HG02571 (cell line): ENCODE results near the gene FTH1.

Experiments used
- ATAC-seq: cut with Tn5 transposase; IDR thresholded peaks from one replicate; pipeline ENCODE4 v1.9.1; 2021; ENCODE audit warnings: mild to moderate bottlenecking, moderate library complexity; ENCODE audit not compliant: unreplicated experiment

The FTH1 gene

GRCh38 chr11:61949169-61950034, 18.0 kb downstream of the FTH1 start:
- ATAC-seq: no peak

- no peak for ATAC-seq
Observed at GRCh38 chr11:61948505-61948904, 18.9 kb downstream of the FTH1 start.

DNA sequence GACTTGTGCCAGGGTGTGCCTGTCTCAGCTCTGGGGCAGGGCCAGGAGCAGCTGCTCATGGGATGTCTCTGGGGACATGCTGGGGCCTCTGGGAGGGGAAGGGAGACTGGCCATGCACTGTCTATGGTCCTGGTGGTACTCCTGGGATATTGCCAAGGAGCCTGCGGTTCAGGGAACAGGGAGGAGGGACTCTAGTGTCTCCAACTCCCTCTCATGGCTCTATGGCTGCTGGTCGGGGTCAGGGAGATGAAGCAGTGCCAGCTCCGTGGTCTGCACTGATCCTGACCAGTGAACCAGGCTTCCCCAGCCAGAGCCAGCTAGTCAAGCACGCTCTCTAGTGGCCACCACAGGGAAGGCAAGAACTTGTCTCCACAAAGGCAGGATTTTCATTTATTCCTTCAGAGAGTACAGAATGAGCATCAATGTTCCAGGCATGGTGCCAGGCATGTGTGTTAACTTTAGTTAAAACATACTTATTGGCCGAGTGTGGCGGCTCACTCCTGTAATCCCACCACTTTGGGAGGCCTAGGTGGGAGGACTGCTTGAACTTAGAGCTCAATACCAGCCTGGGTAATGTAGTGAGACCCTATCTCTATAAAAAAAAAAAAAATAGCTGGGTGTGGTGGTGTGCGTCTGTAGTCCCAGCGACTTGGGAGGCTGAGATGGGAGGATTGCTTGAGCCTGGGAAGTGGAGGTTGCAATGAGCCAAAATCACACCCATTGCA, 19.8 kb downstream of the FTH1 start:
- ATAC-seq: no peak

- ATAC-seq: no peak
Observed at GRCh38 chr11:61946894-61947293, 20.5 kb downstream of the FTH1 start.

GRCh38 chr11:61945191-61945590, 22.2 kb downstream of the FTH1 start:
- ATAC-seq: no peak

DNA sequence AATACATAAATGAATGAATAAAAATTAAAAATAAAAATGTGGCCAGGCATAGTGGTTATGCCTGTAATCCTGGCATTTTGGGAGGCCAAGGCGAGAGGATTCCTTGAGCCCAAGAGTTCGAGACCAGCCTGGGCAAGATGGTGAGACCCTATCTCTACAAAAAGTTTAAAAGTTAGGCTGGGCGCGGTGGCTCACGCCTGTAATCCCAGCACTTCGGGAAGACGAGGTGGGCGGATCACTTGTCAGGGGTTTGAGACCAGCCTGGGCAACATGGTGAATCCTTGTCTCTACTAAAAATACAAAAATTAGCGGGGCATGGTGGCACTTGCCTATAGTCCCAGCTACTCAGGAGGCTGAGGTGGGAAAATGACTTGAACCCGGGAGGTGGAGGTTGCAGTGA, 27.0 kb downstream of the FTH1 start:
- ATAC-seq: no peak

DNA sequence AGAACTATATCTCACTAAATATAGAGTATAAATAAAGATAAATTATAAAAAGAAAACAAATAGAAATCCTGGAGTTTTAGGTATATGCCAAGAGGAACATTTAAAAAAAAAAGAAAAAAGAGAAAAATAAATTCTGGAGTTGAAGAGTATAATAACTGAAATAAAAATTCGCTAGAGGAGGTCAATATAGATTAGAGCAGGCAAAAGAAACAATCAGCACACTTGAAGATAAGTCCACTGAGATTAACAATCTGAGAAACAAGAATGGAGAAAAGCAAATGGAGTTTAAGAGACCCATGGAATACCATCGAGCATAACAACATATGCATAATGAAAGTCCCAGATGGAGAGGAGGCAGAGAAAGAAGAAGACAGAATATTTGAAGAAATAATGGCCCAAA, 31.6 kb downstream of the FTH1 start:
- no peak for ATAC-seq

DNA sequence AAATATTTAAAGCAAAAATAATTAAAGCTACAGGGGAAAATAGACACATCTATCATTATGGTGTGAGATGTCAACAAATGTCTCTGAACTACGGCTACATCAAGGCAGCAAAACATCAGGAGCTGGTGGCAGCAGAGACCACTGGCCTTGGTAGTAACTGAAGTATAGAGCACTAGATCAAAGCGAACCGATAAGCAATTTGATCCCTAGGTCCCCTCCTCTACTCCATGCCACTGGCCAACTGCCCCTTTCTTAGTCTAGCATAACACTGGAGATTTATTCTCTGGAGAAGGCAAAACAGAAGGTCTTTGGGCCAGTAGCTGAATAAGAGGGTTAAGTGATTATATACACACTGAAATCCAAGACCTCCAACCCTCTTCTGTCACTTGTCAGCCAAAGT, 36.5 kb downstream of the FTH1 start:
- no peak for ATAC-seq

- ATAC-seq: no peak
Observed at GRCh38 chr11:61928606-61929005, 38.8 kb downstream of the FTH1 start.

DNA sequence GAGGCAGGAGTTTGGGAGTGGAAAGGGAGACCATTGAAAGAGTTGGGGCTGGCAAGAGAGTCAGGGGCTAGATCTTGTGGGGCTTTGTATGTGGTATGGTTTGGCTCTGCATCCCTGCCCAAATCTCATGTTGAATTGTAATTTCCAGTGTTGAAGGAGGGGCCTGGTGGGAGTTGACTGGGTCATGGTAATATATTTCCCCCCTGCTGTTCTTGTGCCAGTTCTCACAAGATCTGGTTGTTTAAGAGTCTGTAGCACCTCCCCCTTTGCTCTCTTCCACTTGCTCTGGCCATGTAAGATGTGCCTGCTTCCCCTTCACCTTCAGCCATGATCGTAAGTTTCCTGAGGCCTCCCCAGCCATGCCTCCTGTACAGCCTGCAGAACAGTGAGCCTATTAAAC, 39.9 kb downstream of the FTH1 start:
- no peak for ATAC-seq

DNA sequence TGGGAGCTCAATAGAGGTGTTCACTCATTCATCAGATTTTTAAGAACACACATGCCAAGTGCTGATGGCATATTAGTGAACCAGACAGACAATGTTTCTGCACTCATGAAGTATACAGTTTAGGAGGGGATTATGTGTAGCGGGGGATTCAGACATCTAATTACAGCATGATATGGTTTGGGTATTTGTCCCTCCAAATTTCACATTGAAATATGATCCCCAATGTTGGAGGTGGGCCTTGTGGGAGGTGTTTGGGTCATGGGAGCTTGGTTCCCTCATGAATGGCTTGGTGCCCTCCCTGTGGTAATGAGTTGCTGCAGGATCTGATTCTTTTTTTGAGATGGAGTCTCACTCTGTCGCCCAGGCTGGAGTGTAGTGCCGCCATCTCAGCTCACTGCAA, 41.2 kb downstream of the FTH1 start:
- no peak for ATAC-seq

DNA sequence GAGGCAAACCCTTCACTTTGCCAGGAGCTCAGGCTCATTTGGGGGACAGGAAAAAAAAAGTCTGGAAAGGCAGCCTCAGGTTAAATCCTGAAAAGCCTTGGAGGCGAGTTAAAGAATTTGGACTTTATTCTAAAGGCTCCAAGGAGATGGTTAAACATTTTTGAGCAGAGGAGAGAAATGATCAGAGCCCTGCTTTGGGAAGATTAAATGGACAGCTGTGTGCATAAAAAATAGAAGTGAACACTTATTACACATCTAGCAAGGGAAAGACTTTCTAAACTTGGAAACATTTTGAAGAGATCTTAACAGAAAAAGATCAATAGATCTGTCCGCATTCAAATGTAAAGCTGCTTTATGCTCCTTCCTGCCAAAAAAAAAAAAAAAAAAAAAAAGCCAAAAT, 41.7 kb downstream of the FTH1 start:
- ATAC-seq: no peak

- ATAC-seq: no peak
Observed at GRCh38 chr11:61924064-61924455, 43.4 kb downstream of the FTH1 start.

- no peak for ATAC-seq
Observed at GRCh38 chr11:61923166-61924063, 44.0 kb downstream of the FTH1 start.

- no peak for ATAC-seq
Observed at GRCh38 chr11:61922539-61922938, 44.9 kb downstream of the FTH1 start.

- no peak for ATAC-seq
Observed at GRCh38 chr11:61921446-61921845, 46.0 kb downstream of the FTH1 start.

DNA sequence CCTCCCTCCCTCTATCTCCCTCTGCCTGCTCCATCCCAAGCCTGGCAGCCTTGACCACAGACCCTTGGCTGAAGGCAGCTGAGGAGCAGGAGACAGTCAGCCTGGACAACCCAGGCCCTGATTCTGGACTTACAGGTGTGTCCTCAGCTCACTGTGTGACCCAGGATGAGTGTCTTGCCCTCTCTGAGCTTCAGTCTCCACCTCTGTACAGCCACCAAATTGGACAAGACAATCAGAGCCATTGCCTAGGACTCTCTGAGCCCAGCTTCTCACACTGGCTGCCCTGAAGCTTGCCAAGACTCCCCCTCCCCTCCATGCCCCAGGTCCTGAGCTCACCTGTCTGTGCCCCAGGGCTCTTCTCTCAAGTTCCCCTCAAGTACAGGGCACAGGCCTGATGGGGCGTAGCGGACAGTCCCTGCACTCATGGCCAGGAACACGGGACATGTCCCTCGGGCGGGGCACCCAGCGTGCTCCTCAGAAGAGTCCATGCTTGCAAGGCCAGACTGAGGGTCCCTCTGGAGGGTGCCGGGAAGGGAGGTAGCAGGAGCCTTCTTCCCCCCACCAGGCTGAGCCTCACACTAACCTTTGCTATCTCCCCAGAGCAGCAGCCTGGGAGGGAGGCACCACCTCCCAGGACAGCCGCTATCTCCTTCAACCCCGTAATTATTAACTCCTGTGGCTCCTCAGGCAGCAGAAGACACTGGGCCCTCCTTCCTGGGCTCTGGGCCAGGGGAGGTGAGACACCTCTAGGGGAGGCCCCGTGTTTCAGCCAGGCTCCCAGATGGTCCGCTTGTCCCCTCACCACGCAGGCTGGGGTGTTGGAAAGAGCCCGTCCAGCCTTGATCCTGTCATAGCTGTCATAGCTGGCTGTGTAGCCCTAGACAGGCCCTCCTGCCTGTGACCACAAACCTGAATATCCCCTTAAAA, 47.5 kb downstream of the FTH1 start:
- ATAC-seq: no peak

- no peak for ATAC-seq
Observed at GRCh38 chr11:61918938-61919704, 48.3 kb downstream of the FTH1 start.

GRCh38 chr11:61918251-61918937, 49.0 kb downstream of the FTH1 start:
- no peak for ATAC-seq
